GM19193 (cell line): Measurements from ENCODE around the gene GOLGA8F.
"Not testable (repeated sequence)": the region's sequence is repeated elsewhere in the genome, so short reads cannot be mapped to it uniquely, and the experiment has no call there.

ENCODE experiments used
- POLR2A ChIP-seq: IDR thresholded peaks from 4 replicates; pipeline ENCODE4 v1.6.1; 2011; ENCODE audit not compliant: insufficient read depth, insufficient read length; ENCODE audit errors: extremely low read depth

The GOLGA8F gene

GRCh38 chr15:28378364-28378763 is at the start of gene GOLGA8F:
GOLGA8F (plus strand) TSS chr15:28378664; CDS start chr15:28378762, 98 bp downstream.
- not testable (repeated sequence) for TF ChIP-seq POLR2A

- TF ChIP-seq POLR2A, result not testable (repeated sequence)
Observed at GRCh38 chr15:28357984-28358383, 20.5 kb upstream of the GOLGA8F start, which contains the start of gene GOLGA6L24. GOLGA6L24 (minus strand) TSS chr15:28358084; CDS start chr15:28358023, 61 bp downstream.
